ENCODE results near the gene USP4.
A peak's percentile ranks its signal among the peaks of the same experiment; 100 is the strongest.
"Not testable (repeated sequence)": the region's sequence is repeated elsewhere in the genome, so short reads cannot be mapped to it uniquely, and the experiment has no call there.

The USP4 gene

GRCh38 chr3:49349348-49350114 lies 9.7 kb upstream of the USP4 start:
- DNase-seq (ENCODE audit: low spot score) = no peak

GRCh38 chr3:49348361-49348760 lies 8.5 kb upstream of the USP4 start:
- DNase-seq (ENCODE audit: low spot score) = not testable (repeated sequence)

- peak; percentile 17 for DNase-seq (ENCODE audit: low spot score)
Observed at GRCh38 chr3:49346797-49347251, 7.0 kb upstream of the USP4 start.

- DNase-seq (ENCODE audit: low spot score) = no peak
Observed at GRCh38 chr3:49343163-49343562, 3.3 kb upstream of the USP4 start.

GRCh38 chr3:49341996-49342395 lies 2.1 kb upstream of the USP4 start:
- no peak for DNase-seq (ENCODE audit: low spot score)

- peak; percentile 8 for DNase-seq (ENCODE audit: low spot score)
Observed at GRCh38 chr3:49339581-49339940, 292 bp downstream of the USP4 start.

- no peak for DNase-seq (ENCODE audit: low spot score)
Observed at GRCh38 chr3:49333916-49334633, 5.8 kb downstream of the USP4 start.

- no peak for DNase-seq (ENCODE audit: low spot score)
Observed at GRCh38 chr3:49333091-49333490, 6.8 kb downstream of the USP4 start.

GRCh38 chr3:49329186-49329585 lies 10.7 kb downstream of the USP4 start:
- DNase-seq (ENCODE audit: low spot score) = no peak

GRCh38 chr3:49328350-49328749 lies 11.5 kb downstream of the USP4 start:
- DNase-seq (ENCODE audit: low spot score) = not testable (repeated sequence)

GRCh38 chr3:49327485-49327884 lies 12.4 kb downstream of the USP4 start:
- DNase-seq (ENCODE audit: low spot score) = no peak

GRCh38 chr3:49324768-49325167 lies 15.1 kb downstream of the USP4 start:
- DNase-seq (ENCODE audit: low spot score) = no peak

- no peak for DNase-seq (ENCODE audit: low spot score)
Observed at GRCh38 chr3:49316696-49317457, 23.0 kb downstream of the USP4 start.

- DNase-seq (ENCODE audit: low spot score) = peak; percentile 69
Observed at GRCh38 chr3:49313896-49314688, 25.8 kb downstream of the USP4 start.

- no peak for DNase-seq (ENCODE audit: low spot score)
Observed at GRCh38 chr3:49311283-49311682, 28.6 kb downstream of the USP4 start.

- DNase-seq (ENCODE audit: low spot score) = no peak
Observed at GRCh38 chr3:49310677-49311076, 29.2 kb downstream of the USP4 start.

GRCh38 chr3:49305608-49306007 lies 34.2 kb downstream of the USP4 start:
- no peak for DNase-seq (ENCODE audit: low spot score)

GRCh38 chr3:49302613-49303012 lies 37.2 kb downstream of the USP4 start:
- DNase-seq (ENCODE audit: low spot score) = no peak

- no peak for DNase-seq (ENCODE audit: low spot score)
Observed at GRCh38 chr3:49300595-49300994, 39.3 kb downstream of the USP4 start.

- DNase-seq (ENCODE audit: low spot score) = no peak
Observed at GRCh38 chr3:49298511-49298910, 41.3 kb downstream of the USP4 start.

- no peak for DNase-seq (ENCODE audit: low spot score)
Observed at GRCh38 chr3:49296781-49297411, 43.0 kb downstream of the USP4 start.

Data from kidney capillary endothelial cell (primary cell).